VCaP (cell line): ENCODE data around the gene CEACAM5.
A peak's percentile ranks its signal among the peaks of the same experiment; 100 is the strongest.
"Not testable (repeated sequence)": the region's sequence is repeated elsewhere in the genome, so short reads cannot be mapped to it uniquely, and the experiment has no call there.

Experiments used
- H3K27ac ChIP-seq: fragments of 450-650 bp; 2 replicates; pipeline ENCODE4 v1.5.1; 2017
- TF ChIP-seq, protein P1 (sequence below): fragments of 450-650 bp; conservative IDR thresholded peaks from 2 replicates; pipeline ENCODE4 v1.5.1; 2017; ENCODE audit warnings: mild to moderate bottlenecking, moderate library complexity

Gene CEACAM5

GRCh38 chr19:41707871-41708371, 505 bp upstream of the CEACAM5 start:
- TF ChIP-seq, protein P1, sequence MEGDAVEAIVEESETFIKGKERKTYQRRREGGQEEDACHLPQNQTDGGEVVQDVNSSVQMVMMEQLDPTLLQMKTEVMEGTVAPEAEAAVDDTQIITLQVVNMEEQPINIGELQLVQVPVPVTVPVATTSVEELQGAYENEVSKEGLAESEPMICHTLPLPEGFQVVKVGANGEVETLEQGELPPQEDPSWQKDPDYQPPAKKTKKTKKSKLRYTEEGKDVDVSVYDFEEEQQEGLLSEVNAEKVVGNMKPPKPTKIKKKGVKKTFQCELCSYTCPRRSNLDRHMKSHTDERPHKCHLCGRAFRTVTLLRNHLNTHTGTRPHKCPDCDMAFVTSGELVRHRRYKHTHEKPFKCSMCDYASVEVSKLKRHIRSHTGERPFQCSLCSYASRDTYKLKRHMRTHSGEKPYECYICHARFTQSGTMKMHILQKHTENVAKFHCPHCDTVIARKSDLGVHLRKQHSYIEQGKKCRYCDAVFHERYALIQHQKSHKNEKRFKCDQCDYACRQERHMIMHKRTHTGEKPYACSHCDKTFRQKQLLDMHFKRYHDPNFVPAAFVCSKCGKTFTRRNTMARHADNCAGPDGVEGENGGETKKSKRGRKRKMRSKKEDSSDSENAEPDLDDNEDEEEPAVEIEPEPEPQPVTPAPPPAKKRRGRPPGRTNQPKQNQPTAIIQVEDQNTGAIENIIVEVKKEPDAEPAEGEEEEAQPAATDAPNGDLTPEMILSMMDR, result no peak
- no peak overlapping the region for H3K27ac ChIP-seq

DNA sequence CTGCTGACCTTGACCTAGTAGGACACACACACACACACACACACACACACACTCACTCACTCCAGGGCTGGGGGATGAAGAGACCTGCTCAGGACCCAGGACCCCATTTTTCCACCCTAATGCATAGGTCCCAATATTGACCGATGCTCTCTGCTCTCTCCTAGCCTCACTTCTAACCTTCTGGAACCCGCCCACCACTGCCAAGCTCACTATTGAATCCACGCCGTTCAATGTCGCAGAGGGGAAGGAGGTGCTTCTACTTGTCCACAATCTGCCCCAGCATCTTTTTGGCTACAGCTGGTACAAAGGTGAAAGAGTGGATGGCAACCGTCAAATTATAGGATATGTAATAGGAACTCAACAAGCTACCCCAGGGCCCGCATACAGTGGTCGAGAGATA, 1.1 kb downstream of the CEACAM5 start:
- not testable (repeated sequence) for H3K27ac ChIP-seq

GRCh38 chr19:41709951-41710645, 1.7 kb downstream of the CEACAM5 start:
- TF ChIP-seq, protein P1, result no peak

DNA sequence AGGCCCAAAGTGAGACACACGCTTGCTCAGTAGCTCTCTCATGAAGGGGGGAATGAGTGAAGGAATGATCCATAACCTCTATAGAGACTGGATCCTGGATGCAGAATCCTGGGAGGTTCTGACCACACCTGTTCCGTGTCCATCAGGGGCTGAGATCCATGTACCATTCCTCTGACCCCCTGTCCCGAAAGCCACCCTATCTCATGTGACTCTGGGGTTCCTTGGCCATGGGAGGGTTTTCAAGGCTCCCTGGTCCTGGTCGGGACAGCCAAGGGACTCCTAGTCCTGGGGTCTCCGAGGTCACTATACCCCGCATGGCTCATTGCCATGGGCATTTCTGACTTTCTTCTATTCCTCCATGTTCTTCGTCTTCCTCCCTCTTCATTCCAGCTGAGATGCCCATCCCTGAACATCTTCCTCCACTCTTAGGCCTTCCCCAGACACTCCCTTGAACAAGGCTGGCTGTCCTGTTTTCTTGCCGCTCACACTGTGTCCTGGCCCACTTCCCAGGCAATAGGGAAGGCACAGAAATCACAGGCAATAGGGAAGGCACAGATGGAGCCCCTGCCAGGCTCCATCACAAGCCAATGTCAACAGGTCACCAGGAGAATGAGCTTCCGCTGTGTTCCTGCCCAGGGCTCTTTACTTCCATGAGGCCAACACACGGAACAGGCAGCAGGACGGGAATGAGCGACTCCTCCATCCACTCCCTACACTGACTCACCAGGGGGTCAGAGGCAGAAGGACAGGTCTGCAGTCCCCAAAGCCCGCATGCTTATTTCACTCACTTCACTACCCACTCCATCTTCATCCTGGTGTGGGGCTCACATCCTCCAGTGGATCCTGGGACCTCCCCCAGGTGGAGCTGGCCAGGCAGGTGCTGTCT, 3.2 kb downstream of the CEACAM5 start:
- TF ChIP-seq, protein P1, result no peak
- H3K27ac ChIP-seq, result 0 out of 2 replicates have a peak overlapping the region, but pooled peaks have one; percentile 11

More at GRCh38 chr19:41709951-41710645, 1.7 kb downstream of the CEACAM5 start:
- no peak overlapping the region for H3K27ac ChIP-seq

DNA sequence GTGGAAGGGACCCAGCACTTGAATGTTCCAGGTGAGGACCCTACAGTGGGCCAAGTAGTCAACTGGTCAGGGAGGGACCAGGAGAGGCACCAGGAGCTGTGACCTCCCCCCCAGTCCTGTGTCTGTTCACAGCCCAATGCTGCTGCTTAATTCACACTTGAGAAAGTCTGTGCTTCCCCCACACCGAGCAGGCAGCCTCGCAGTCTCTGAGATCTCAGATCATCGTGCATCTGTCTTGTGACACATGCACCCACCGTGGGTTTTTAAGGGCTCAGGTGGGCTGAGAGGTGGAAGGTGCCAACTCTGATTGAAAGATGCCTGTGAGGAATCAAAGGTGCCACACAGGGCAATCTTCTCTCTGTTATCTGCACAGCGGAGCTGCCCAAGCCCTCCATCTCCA, 6.2 kb downstream of the CEACAM5 start:
- no peak overlapping the region for H3K27ac ChIP-seq
- TF ChIP-seq, protein P1, result no peak

GRCh38 chr19:41718761-41719160, 10.3 kb downstream of the CEACAM5 start:
- H3K27ac ChIP-seq, result no peak overlapping the region
- TF ChIP-seq, protein P1, result no peak

GRCh38 chr19:41720103-41720502, 11.7 kb downstream of the CEACAM5 start:
- no peak overlapping the region for H3K27ac ChIP-seq
- TF ChIP-seq, protein P1, result no peak
